Stimulated activated CD4-positive, alpha-beta T cell treated with anti-CD3 and anti-CD28 coated beads, Interleukin-1b, Interleukin-23, amount 100 ng/mL, for 48 hours (primary cell): Measurements from ENCODE around the gene OR2AJ1.

Experiments used
- DNase-seq: peaks from one replicate; pipeline ENCODE4 v3.0.0-alpha.2; 2020

OR2AJ1 gene

GRCh38 chr1:247924868-247925267 is at the start of gene OR2AJ1:
TSS of gene OR2AJ1 (plus strand) at chr1:247924889. CDS start at chr1:247933769, 8,880 bp downstream.
- DNase-seq: no peak

- no peak for DNase-seq
These were observed 41.3 kb upstream of the OR2AJ1 start for GRCh38 chr1:247883346-247883745.

- DNase-seq: no peak
These were observed 39.8 kb upstream of the OR2AJ1 start for GRCh38 chr1:247884797-247885413.

- DNase-seq: no peak
These were observed 29.5 kb upstream of the OR2AJ1 start, which contains the start of gene OR2W3 for GRCh38 chr1:247895163-247895637. TSS of gene OR2W3 (plus strand) at chr1:247895587. CDS start at chr1:247895587, 0 bp downstream.

- DNase-seq: no peak
These were observed 28.7 kb upstream of the OR2AJ1 start for GRCh38 chr1:247895976-247896375.

- DNase-seq: no peak
These were observed 20.6 kb upstream of the OR2AJ1 start for GRCh38 chr1:247904122-247904521.

- DNase-seq: no peak
These were observed 19.5 kb upstream of the OR2AJ1 start for GRCh38 chr1:247905181-247905580.

GRCh38 chr1:247905910-247906503 is 18.7 kb upstream of the OR2AJ1 start:
- DNase-seq: no peak

GRCh38 chr1:247906504-247907047 is 18.1 kb upstream of the OR2AJ1 start:
- DNase-seq: peak; percentile 22

- DNase-seq: no peak
These were observed 15.9 kb upstream of the OR2AJ1 start for GRCh38 chr1:247908766-247909165.

- DNase-seq: no peak
These were observed 10.9 kb upstream of the OR2AJ1 start for GRCh38 chr1:247913786-247914185.

- DNase-seq: no peak
These were observed 9.6 kb upstream of the OR2AJ1 start for GRCh38 chr1:247914941-247915662.

GRCh38 chr1:247919952-247920351 is 4.7 kb upstream of the OR2AJ1 start, which contains the start of gene OR2T8:
TSS of gene OR2T8 (plus strand) at chr1:247920252. CDS start at chr1:247921018, 766 bp downstream.
- DNase-seq: no peak

GRCh38 chr1:247923941-247924340 is 748 bp upstream of the OR2AJ1 start:
- DNase-seq: no peak

GRCh38 chr1:247933989-247934388 is 9.3 kb downstream of the OR2AJ1 start:
- no peak for DNase-seq

GRCh38 chr1:247935781-247936180 is 11.1 kb downstream of the OR2AJ1 start:
- DNase-seq: no peak

GRCh38 chr1:247936415-247936814 is 11.7 kb downstream of the OR2AJ1 start:
- no peak for DNase-seq

- peak; percentile 95 for DNase-seq
These were observed 12.5 kb downstream of the OR2AJ1 start for GRCh38 chr1:247936965-247937734.

- DNase-seq: no peak
These were observed 17.9 kb downstream of the OR2AJ1 start for GRCh38 chr1:247942624-247943023.

- no peak for DNase-seq
These were observed 23.9 kb downstream of the OR2AJ1 start, which contains the start of gene OR2L8 for GRCh38 chr1:247948558-247948957. TSS of gene OR2L8 (plus strand) at chr1:247948858. CDS start at chr1:247948858, 0 bp downstream.

GRCh38 chr1:247953408-247953807 is 28.7 kb downstream of the OR2AJ1 start:
- DNase-seq: no peak

GRCh38 chr1:247961791-247962190 is 37.1 kb downstream of the OR2AJ1 start:
- DNase-seq: no peak
